HG03378 (cell line): ENCODE results near the gene SFSWAP.
A peak's percentile ranks its signal among the peaks of the same experiment; 100 is the strongest.
"Not testable (repeated sequence)": the region's sequence is repeated elsewhere in the genome, so short reads cannot be mapped to it uniquely, and the experiment has no call there.

Experiments
- ATAC-seq: cut with Tn5 transposase; IDR thresholded peaks from one replicate; pipeline ENCODE4 v1.9.1; 2021; ENCODE audit warnings: mild to moderate bottlenecking, moderate library complexity; ENCODE audit not compliant: unreplicated experiment

The SFSWAP gene

DNA sequence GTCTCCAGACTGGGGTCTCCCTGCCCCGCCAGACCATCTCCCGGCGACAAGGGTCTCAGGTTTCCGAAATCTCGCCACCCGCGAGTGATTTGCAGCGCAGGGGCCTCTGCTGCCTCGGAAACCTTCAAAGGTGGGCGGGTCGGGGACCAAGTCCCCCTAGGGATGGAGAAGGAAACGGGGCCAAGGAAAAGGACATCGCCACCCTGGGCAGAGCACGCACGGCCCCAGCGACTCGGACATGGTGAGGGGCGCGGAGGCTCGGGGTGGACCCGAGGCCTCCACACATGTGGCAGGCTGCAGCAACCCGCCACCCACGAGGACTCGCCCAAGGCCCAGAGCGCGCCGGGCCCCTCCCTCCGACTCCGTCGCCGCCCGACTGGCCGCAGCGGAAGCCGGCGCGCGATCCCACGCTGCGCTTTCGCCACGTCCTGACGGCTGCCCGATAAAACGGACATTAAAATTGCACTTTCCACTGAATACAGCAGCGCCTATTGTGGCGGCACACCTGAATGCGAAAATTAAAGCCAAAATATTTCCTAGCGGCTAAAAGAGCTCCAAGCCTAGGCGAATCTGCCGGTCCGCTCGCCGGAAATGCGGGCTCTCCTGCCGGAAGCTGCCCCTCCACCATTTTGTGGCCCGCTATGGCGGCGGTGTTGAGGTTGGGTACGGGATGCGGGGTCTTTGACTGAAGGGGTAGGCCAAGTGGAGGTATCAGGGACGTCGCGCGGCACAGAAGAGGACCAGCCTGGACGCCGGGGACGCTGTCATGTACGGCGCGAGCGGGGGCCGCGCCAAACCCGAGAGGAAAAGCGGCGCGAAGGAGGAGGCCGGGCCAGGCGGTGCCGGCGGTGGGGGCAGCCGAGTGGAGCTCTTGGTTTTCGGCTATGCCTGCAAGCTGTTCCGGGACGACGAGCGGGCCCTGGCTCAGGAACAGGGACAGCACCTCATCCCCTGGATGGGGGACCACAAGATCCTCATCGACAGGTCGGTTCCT lies at the start of gene SFSWAP:
Gene SFSWAP, plus strand, starts transcription at position 627 of the 994 bp plus-strand sequence. Its CDS starts 140 bp downstream, at position 767.
- peak; percentile 83 for ATAC-seq

- ATAC-seq = not testable (repeated sequence)
These were observed 49.5 kb upstream of the SFSWAP start for GRCh38 chr12:131661170-131661985.

- not testable (repeated sequence) for ATAC-seq
These were observed 49.0 kb upstream of the SFSWAP start for GRCh38 chr12:131661986-131662288.

- not testable (repeated sequence) for ATAC-seq
These were observed 48.5 kb upstream of the SFSWAP start for GRCh38 chr12:131662346-131662745.

DNA sequence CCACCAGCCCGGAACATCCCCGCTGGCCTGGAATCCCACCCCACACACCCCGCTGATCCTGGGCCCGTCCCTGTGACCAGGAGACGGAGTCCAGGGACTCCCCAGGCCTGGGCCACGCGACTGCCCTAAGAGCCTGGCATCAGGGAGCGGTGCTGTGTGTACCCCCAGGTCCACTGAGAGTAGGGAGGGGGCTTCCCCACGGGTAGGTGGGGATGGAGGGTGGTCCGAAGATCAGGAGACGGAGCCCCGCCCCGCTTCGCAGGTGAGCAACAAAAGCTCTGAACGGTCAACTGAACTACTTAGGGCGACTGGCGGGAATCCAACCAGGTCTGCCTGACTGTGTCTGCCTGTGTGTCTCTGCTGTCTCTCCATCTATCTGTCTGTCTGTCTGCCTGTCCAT lies 45.2 kb upstream of the SFSWAP start:
- ATAC-seq = not testable (repeated sequence)

DNA sequence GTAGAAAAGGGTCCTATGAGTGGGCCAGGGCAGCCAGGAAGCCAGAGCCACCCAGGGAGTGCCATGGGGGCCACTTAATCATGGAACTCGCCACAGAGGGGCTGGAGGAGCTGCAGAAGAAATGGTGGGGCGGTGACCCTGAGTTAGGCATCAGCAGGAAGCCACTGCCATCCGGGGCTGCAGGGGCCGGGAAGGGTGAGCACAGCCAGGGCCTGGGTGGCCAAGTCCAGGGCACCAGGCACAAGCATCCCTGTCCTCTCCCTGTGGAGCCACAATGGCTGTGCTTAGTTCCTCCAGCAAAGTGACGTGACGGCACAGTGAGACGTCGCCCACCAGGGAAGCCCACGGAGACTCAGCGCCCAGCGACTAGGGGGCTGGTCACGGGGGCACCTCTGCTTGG lies 44.4 kb upstream of the SFSWAP start:
- ATAC-seq = not testable (repeated sequence)

- not testable (repeated sequence) for ATAC-seq
These were observed 43.8 kb upstream of the SFSWAP start for GRCh38 chr12:131666978-131667601.

GRCh38 chr12:131671276-131671675 lies 39.6 kb upstream of the SFSWAP start:
- no peak for ATAC-seq

GRCh38 chr12:131671871-131672270 lies 39.0 kb upstream of the SFSWAP start:
- no peak for ATAC-seq

GRCh38 chr12:131672311-131672940 lies 38.5 kb upstream of the SFSWAP start:
- no peak for ATAC-seq

DNA sequence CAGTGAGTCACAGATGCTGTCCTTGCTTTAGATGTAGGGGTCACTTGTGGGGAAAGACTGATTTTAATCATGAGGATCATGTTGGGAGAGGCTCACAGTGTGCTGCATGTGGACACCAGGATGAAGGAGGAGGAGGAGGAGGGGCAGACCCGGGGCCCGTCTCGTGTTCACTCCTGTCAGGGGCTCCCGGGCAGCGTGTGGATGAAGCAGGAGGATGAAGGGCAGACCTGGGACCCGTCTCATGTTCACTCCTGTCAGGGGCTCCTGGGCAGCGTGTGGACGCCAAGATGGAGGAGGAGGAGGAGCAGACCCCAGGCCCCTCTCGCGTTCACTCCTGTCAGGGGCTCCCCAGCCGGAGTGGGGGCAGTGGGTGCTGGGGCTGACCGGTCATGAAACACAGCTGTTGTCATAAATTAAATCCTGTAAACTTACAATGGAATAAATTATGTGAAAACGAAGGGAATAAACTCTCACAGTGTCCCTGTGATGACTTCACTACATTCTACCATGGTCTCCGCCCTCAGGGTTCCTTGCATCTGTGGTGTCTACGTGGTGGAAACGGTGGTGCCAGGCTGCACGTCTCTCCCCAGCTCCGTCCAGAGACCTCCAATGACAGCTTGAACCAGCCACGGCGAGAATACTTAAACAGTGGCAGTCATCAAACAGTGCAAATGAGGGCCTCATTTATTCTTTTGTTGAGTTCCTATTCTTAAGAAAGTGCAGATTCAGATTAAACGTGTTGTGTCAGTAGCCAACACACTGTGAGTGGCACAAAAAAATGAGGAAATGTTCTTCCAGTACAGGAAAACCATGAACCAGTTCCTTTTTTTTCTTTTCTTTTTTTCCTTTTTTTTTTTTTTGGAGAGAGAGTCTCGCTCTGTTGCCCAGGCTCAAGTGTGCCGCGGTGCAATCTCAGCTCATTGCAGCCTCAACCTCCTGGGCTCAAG lies 37.7 kb upstream of the SFSWAP start:
- no peak for ATAC-seq

GRCh38 chr12:131673888-131674257 lies 37.0 kb upstream of the SFSWAP start:
- ATAC-seq = no peak

GRCh38 chr12:131674373-131674772 lies 36.5 kb upstream of the SFSWAP start:
- ATAC-seq = no peak

DNA sequence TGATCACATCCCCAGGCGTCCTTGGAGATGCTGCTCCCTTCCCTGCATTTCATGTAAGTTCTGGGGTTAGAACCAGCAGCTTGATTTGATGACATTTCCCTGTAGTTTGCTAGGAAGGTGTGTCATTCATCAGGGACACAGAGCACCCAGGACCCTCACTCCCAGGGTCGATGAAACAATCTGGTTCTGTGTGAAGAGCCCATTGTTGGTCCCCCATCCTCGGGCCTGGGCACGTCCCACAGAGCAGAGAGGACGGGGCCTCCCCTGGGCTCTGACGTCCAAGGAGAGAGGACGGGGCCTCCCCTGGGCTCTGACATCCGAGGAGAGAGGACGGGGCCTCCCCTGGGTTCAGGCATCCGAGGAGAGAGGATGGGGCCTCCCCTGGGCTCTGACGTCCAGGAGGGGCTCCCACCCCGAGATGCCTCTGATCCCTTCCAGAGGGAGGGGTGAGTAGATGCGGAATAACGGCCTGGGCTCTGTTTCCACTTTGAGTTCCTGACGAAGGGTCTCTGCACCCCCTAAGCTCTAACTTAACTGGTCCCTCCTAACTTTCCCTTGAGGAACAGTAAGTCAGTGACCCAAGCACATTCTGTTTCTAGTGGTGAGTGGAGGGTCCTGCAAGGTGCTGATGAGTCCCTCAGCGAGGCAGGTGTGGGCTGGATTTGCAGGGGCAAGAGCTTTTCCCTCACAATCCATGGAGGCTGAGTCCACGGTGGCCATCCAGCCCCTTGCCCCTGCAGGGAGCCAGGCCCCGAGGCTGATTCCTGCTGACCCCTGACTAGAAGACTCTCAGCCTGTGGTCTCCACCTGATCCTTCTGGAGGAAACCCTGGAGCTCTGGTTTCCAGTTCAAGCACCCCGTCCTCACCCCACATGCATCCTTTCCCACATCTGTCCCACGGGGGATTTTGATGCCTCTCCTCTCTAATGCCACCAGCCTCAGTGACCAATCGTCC lies 35.5 kb upstream of the SFSWAP start:
- no peak for ATAC-seq

DNA sequence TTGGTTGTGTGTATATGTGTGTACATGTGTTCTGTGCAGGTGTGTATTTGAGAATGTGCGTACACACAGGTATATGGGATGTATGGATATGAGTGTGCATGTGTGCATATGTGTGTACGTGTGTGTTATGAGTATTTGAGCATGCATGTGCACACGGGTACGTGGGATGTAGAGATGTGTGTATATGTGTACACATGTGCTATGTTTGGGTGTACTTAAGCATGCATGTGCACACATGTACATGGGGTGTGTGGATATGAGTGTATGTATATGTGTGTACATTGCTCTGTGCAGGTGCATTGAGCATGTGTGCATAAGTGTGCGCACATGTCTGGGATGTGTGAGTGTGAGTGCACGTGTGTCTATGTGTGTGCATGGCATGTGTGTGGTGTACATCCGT lies 34.3 kb upstream of the SFSWAP start:
- ATAC-seq = no peak

- not testable (repeated sequence) for ATAC-seq
These were observed 33.8 kb upstream of the SFSWAP start for GRCh38 chr12:131677067-131677466.

DNA sequence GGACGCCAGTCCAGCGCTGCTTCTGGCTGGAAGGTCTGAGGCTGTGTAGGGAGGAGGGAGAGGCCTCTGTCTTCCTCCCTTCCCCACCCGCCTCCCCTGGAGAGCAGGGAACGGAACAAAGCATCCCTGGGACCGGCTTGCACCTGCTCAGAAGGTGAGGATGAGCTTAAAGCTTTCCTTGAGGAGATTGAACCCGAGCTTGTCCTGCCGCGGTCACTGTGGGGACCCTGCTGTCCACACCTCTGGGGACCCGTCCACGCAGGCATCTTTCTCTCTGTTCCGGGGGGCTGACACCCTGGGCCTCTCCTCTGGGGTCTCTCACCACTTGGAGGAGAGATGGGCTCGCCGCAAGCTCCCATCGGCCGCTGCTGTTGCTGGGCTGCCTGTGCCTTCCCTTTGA lies 33.2 kb upstream of the SFSWAP start:
- ATAC-seq = no peak

DNA sequence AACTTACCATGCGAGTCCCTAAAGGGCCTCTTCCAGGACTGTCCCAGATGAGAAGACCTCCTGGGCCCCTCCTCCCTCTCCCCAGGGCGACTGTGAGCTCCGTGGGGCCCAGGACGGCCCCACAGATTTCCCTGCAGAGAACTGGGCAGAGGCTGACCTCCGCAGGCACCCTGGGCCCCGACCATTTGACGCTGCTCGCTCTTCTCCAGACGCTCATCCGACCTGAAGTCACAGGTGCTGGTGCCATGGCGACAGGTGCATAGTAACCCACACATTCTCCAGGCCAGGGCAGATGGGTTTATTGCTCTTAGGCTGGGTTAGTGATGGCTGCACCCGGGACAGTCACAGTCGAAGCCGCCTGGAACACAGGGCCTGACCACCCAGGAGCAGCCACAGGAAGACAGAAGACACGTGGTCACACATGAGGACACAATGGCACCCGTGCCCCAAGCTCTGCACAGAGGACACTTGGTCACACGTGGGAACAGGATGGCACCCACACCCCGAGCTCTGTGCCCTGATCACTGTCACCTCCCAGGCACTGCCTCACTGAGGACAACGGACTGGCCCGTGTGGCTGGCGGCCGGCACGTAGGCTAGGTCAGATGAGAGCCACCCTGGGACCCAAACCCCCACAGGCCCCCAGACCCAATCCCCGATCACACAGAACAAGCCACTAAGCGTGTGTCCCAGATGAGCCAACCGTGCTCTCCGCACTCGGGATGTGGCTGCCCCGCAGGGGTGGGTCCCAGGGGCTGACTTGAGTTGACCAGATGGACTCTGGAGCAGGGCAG lies 32.3 kb upstream of the SFSWAP start:
- not testable (repeated sequence) for ATAC-seq
